ENCODE results near the gene RAD23A. TPM values are rescaled to one million over a fixed set of nuclear protein-coding genes. Genes with fewer than 3 reads are reported as not detected.

RAD23A gene
- total and polyA plus RNA-seq, 2 donors (not counting 1 experiment from before 2014, with no cell fraction given), result 46.2 to 72.2 TPM

DNA sequence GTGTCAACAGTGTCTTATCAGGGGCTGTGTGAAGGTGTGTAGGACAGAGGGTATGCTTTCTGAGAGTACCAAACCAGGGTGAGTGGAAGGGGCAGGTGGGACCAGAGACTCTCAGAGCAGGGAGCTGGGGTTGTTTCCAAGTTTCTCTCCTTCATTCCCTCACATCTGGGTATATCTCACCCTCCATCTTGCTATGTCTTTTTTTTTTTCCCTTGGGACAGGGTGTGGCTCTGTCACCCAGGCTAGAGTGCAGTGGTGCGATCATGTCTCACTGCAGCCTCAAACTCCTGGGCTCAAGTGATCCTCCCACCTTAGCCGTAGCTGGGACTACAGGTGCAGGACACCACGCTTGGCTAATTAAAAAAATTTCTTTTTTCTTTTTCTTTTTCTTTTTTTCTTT is 34.3 kb downstream of the RAD23A start:
- Histone ChIP-seq H2AFZ (ENCODE audit: low read length) (no peak overlapping the region), H4K20me1 (ENCODE audit: control insufficient read depth, extremely low read depth, insufficient read depth, low read length) (no peaks in the 10 kb centered on the region), H3K36me3 (ENCODE audit: control insufficient read depth, insufficient read depth, low read length) (no peaks in the 10 kb centered on the region), H3K9me3 (ENCODE audit: control insufficient read depth, insufficient read depth, low read depth, low read length) (no peaks in the 10 kb centered on the region), H3K27me3 (ENCODE audit: control insufficient read depth, insufficient read depth, low read length) (no peaks in the 10 kb centered on the region), H3K9ac (ENCODE audit: insufficient read depth, low read length) (no peak overlapping the region), H3K4me3 (replicated peaks in 1 of 4; ENCODE audit: control extremely low read depth in 1 of 4, insufficient read depth in 1 of 4, low read depth in 3 of 4, low read length in 4 of 4) (no peak overlapping the region), H3K4me2 (ENCODE audit: extremely low read depth, insufficient read depth, low read length) (no peak overlapping the region), H3K4me1 (ENCODE audit: control insufficient read depth, extremely low read depth, insufficient read depth, low read length) (peaks cover 6% of the 10 kb centered on the region), H3K79me2 (ENCODE audit: control insufficient read depth, insufficient read depth, low read length) (no peaks in the 10 kb centered on the region), H3K27ac (ENCODE audit: insufficient read depth, low read length) (no peak overlapping the region)
- TF ChIP-seq, protein P1, sequence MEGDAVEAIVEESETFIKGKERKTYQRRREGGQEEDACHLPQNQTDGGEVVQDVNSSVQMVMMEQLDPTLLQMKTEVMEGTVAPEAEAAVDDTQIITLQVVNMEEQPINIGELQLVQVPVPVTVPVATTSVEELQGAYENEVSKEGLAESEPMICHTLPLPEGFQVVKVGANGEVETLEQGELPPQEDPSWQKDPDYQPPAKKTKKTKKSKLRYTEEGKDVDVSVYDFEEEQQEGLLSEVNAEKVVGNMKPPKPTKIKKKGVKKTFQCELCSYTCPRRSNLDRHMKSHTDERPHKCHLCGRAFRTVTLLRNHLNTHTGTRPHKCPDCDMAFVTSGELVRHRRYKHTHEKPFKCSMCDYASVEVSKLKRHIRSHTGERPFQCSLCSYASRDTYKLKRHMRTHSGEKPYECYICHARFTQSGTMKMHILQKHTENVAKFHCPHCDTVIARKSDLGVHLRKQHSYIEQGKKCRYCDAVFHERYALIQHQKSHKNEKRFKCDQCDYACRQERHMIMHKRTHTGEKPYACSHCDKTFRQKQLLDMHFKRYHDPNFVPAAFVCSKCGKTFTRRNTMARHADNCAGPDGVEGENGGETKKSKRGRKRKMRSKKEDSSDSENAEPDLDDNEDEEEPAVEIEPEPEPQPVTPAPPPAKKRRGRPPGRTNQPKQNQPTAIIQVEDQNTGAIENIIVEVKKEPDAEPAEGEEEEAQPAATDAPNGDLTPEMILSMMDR (conservative IDR thresholded peaks at IDR 0.05 in 1 of 2, IDR thresholded peaks at IDR 0.05 in 1 of 2; ENCODE audit: low read depth in 1 of 2, low read length in 2 of 2), result no peak
- TF ChIP-seq EZH2 (IDR thresholded peaks at IDR 0.05; ENCODE audit: low read length, missing control alignments), result no peak
- DNase-seq (ENCODE audit: low read depth in 2 of 2), result no peak

DNA sequence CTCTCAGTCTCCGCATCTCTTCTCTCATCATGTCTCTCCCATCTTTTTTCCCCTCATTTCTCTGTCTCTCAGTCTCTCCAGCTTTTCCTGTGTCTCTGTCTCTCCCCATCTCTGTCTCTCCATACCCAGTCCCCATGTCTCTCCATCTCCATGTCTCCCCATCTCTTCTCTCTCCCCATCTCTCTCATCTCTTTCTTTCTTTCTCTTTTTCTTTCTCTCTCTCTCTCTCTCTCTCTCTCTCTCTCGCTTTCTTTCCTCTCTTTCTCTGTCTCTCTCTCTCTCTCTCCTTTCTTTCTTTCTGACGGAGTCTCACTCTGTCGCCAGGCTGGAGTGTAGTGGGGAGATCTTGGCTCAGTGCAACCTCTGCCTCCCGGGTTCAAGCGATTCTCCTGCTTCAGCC is 37.0 kb downstream of the RAD23A start:
- Histone ChIP-seq H3K4me3 (replicated peaks in 1 of 4; ENCODE audit: control extremely low read depth in 1 of 4, insufficient read depth in 1 of 4, low read depth in 3 of 4, low read length in 4 of 4) (no peak overlapping the region), H3K27me3 (ENCODE audit: control insufficient read depth, insufficient read depth, low read length) (no peaks in the 10 kb centered on the region), H3K79me2 (ENCODE audit: control insufficient read depth, insufficient read depth, low read length) (no peaks in the 10 kb centered on the region), H3K4me2 (ENCODE audit: extremely low read depth, insufficient read depth, low read length) (no peak overlapping the region), H2AFZ (ENCODE audit: low read length) (no peak overlapping the region), H4K20me1 (ENCODE audit: control insufficient read depth, extremely low read depth, insufficient read depth, low read length) (no peaks in the 10 kb centered on the region), H3K9ac (ENCODE audit: insufficient read depth, low read length) (no peak overlapping the region), H3K27ac (ENCODE audit: insufficient read depth, low read length) (no peak overlapping the region), H3K36me3 (ENCODE audit: control insufficient read depth, insufficient read depth, low read length) (no peaks in the 10 kb centered on the region), H3K4me1 (ENCODE audit: control insufficient read depth, extremely low read depth, insufficient read depth, low read length) (peaks cover 11% of the 10 kb centered on the region), H3K9me3 (ENCODE audit: control insufficient read depth, insufficient read depth, low read depth, low read length) (no peaks in the 10 kb centered on the region)
- no peak for DNase-seq (ENCODE audit: low read depth in 2 of 2)
- TF ChIP-seq EZH2 (IDR thresholded peaks at IDR 0.05; ENCODE audit: low read length, missing control alignments), result no peak
- TF ChIP-seq, protein P1 (conservative IDR thresholded peaks at IDR 0.05 in 1 of 2, IDR thresholded peaks at IDR 0.05 in 1 of 2; ENCODE audit: low read depth in 1 of 2, low read length in 2 of 2), result no peak

DNA sequence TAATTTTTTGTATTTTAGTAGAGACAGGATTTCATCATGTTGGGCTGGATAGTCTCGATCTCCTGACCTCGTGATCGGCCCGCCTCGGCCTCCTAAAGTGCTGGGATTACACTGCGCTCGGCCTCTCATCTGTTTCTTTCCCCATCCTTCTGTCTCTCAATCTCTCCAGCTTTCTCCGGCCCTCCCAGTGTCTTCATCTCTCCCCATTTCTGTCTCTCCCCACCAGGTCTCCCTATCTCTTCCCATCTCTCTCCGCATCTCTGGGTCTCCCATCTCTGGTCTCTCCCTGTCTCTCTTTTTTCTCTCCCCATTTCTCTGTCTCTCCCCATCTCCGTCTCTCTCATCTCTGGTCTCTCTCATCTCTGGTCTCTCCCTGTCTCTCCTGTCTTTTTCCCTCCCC is 37.4 kb downstream of the RAD23A start:
- H4K20me1 ChIP-seq (ENCODE audit: control insufficient read depth, extremely low read depth, insufficient read depth, low read length), result no peaks in the 10 kb centered on the region
- H3K36me3 ChIP-seq (ENCODE audit: control insufficient read depth, insufficient read depth, low read length), result no peaks in the 10 kb centered on the region
- peak overlapping the region; percentile 77 for H3K4me2 ChIP-seq (ENCODE audit: extremely low read depth, insufficient read depth, low read length)
- no peaks in the 10 kb centered on the region for H3K79me2 ChIP-seq (ENCODE audit: control insufficient read depth, insufficient read depth, low read length)
- H3K9ac ChIP-seq (ENCODE audit: insufficient read depth, low read length), result peak overlapping the region; percentile 49
- DNase-seq (ENCODE audit: low read depth in 2 of 2), result no peak
- H3K27ac ChIP-seq (ENCODE audit: insufficient read depth, low read length), result peak overlapping the region; percentile 66
- peaks cover 11% of the 10 kb centered on the region for H3K4me1 ChIP-seq (ENCODE audit: control insufficient read depth, extremely low read depth, insufficient read depth, low read length)
- TF ChIP-seq, protein P1 (conservative IDR thresholded peaks at IDR 0.05 in 1 of 2, IDR thresholded peaks at IDR 0.05 in 1 of 2; ENCODE audit: low read depth in 1 of 2, low read length in 2 of 2), result no peak
- TF ChIP-seq EZH2 (IDR thresholded peaks at IDR 0.05; ENCODE audit: low read length, missing control alignments), result no peak
- H3K4me3 ChIP-seq (replicated peaks in 1 of 4; ENCODE audit: control extremely low read depth in 1 of 4, insufficient read depth in 1 of 4, low read depth in 3 of 4, low read length in 4 of 4), result peak overlapping the region in 3 of 4 experiments; percentile 39 to 55 (median 54)
- H3K9me3 ChIP-seq (ENCODE audit: control insufficient read depth, insufficient read depth, low read depth, low read length), result no peaks in the 10 kb centered on the region
- H3K27me3 ChIP-seq (ENCODE audit: control insufficient read depth, insufficient read depth, low read length), result no peaks in the 10 kb centered on the region
- peak overlapping the region; percentile 36 for H2AFZ ChIP-seq (ENCODE audit: low read length)
